GM18519 (cell line): ENCODE measurements around the gene MBOAT1.

Source experiments
- ATAC-seq: cut with Tn5 transposase; IDR thresholded peaks from one replicate; pipeline ENCODE4 v1.9.1; 2021; ENCODE audit warnings: mild to moderate bottlenecking, moderate library complexity; ENCODE audit not compliant: unreplicated experiment, low FRiP score

Gene MBOAT1

DNA sequence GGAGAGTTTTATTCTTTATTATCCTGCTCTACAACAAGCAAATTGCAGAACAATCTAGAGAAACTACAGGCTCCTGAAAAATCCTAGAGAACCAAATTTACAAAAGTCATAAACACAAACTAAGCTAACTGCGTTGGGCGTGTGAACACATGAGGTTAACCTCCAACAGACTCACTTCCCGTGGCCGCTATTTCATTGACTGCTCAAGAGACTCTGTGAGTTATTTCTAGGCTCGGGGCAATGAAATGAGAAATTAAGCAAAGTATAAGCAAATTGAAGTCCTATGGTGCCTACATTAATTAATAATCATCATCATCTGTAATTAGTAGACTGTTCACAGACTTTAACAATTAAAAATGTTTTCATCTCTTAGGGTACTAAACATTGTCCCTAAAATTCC lies 100.0 kb downstream of the MBOAT1 start:
- no peak for ATAC-seq

DNA sequence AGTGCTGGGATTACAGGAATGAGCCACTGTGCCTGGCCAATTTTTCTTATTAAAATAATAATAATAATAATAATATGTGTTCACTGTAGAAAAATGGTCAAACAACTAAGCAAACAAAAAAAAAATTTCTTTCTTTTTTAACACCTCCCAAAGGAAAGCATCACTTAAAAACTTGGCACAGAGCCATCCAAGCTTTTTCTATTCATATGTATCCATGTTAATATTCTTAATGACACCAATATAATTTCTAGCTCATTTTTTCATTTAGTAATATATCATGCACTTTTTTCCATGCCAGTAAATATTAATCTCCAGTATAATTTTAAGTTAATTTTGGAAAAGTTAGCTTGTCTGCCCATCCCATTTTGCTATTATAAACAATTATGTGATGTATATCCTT lies 101.8 kb downstream of the MBOAT1 start:
- no peak for ATAC-seq

DNA sequence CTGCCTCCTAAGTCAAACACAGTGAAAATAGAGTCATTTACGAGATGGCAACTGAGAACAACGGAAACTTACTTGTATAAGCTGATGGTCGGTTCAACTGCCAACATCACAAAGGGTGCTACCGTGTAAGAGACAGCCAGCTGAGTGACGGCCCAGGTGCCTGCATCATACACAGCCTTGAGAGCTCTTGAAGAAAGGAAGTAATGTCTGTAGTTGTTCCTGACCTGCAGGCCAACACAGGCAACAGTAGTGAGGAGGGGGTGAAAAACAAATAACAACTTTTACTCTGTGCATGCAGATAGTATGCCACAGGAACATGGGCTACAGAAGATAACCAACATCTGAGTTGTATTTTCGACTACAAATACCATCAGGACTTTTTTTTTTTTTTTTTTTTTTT lies 102.7 kb downstream of the MBOAT1 start:
- ATAC-seq: no peak

DNA sequence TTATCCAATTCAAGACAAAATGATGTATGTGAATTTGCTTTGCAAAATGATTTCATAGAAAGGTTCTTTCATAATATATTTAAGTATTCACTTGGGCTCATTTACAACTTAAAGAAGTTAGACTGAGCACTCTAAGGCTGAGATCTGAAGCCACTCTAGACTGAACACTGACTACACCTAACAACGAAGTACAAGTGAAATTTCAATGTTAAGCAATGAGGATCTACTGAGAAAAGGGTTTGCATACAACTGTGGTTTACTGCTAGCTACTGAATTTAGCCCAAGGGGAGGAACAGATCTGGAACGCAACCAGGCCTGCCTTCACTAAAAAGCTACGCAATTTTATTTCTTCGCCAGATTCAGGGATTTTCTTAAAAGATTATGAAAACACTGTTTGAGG lies 106.4 kb downstream of the MBOAT1 start:
- ATAC-seq: no peak

DNA sequence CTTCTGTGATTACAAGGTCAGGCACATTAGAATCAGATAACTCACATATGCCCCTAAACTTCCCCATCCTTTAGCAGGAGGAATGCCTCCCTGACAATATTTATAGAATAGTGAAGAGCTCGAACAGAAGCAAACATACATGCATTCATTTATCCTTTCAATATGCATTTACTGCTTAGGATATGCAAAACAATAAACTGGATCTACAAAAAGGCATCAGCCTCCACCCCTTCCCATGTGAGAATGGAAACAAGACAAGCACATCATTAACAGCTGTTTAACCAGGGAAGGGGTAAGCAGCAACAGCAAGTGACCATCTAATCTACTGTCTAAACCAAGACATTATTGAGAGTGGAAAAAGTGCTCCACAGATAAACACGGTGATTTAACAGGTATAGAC lies 107.6 kb downstream of the MBOAT1 start:
- ATAC-seq: no peak

DNA sequence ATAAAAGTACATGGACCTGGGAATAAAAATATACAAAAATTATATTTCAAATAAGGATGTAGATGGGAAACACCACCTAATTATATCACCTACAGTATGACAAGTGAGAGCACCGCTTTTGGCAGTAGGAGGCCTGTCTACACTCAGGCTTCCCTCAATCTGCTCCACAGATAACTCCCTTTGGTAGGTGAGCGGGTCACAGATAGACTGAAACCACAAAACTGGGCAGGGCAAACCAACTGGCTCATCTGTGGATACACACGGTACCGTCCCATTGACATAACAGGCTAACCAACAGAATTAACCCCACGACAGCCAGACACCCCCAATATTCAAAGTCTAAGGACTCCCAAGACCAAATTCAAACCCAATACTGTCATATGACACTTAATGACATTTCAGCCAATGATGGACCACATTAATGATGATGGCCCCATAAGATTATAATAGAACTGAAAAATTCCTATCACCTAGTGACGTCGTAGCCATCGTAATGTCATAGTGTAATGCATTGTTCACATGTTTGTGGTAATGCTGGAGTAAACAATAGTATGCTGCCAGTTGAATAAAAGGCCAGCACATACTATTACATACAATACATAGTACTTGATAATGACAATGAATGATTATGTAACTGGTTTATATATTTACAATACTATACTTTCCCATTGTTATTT lies 109.7 kb downstream of the MBOAT1 start:
- no peak for ATAC-seq

DNA sequence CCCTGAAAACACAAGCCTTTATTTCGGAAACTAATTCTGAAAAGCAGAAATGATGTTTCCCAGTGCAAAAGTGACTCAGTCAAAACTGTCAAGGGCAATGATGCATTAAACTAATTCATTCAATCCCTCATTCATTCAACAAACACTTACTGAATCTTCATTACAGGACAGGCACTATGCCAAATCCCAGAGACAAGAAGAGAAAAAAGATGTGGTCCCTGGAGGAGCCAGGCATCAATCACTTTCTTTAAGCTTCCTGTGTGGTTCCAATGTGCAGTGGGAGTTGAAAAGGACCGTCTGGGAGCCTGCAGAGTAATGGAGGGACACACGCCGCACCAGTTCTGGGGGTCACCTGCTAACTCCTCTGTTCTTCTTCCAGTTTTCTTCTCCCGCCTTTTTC lies 113.1 kb downstream of the MBOAT1 start:
- ATAC-seq: no peak

DNA sequence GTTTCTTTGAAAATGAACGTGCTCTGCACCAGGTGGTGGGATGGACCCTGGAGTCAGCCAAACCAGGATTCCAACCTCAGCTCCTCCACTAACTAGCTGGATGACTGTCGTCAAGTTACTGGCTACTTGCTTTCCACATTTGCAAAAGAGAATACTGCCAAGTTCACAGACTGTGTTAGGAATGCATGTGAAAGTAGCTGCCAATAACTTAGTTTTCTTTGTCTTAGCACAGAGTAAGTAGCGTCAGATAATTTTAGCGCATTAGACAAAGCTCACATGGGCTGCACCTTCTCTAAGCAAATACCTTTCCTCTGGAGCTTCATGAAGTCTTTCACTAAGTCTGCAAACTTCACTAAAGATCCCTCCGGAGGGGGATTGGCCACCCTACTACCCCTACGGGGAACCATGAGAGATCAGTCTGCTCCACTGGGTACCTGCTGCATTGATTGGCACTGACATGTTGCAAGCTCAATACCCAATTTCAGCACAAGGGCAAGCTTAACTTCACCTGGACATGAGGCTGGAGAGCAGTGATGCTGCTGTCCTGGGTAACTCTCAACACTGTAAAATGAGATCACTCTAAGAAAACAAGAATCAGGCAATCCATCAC lies 113.9 kb downstream of the MBOAT1 start:
- no peak for ATAC-seq

DNA sequence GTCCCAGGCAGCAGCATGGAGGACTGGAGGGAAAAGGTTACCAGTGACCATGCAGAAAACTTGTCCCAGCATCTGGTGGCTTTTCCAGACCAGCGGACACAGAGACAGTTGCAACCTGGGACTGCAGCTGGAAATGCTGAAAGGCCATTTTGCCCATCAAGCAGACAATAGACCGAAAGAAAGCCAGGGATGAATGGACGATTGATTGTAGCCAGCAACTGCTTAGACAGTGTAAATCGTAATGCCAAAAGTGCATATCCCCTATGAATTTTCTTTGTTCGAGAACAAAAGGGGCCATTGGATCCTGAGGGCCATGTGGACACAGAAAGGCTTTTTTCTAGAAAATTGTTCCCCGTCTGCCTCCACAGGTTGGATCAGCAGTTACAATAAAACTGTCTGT lies 115.7 kb downstream of the MBOAT1 start:
- no peak for ATAC-seq

DNA sequence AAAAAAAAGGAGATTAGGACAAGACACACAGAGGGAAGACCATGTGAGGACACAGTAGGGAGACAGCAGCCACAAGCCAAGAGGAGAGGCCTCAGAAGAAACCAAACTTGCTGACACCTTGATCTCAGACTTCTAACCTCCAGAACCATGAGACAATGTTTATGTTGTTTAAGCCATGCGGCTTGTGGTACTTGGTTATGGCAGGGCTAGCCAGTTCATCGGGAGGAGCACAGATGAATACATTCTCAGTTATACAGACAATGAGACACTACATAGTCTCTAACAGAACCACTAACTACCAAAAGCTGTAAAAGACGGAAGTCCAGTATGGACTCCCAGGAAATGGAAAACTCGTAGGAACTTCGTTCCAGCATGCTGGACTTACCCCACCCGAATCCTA lies 116.8 kb downstream of the MBOAT1 start:
- ATAC-seq: no peak

DNA sequence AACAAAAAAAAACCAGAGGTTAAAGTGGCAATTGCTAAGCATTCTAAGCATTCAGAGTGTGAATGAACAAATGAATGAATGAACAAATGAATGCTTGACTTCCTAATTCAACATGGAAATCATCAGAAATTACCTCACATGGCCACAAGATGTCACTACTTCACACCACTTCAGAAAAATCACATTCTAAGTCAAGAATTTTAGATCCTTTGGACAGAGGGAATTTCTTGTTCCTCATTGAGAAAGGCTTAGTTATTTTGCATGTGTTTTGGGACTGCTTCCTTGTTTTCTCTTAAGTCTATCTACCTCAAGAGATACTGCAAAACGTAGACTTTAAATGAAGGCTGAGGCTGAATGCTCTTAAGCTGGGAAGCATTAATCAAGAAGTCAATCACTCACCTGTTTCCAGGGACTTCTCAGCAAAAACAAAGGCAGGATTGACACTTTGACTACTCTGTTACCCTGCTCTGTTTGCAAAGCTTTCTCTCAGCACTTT lies 120.2 kb downstream of the MBOAT1 start:
- ATAC-seq: peak; percentile 55

DNA sequence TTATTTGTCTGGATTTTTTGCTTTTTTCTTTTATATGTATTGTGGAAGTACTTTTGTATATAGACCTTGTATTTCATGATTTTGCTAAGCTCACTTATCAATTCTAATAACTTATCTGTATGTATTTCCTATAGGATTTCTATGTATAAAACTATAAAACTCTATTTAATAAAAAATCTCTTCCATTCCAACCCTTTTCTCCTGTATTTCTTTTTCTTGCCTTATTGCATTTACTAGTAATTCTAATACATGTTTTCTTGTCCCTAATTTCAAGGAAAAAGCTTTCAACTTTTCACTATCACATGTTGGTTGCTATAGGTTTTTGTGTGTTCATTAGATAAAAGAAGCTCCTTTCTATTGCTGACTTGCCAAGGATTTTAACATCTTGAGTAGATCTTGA lies 125.3 kb downstream of the MBOAT1 start:
- ATAC-seq: no peak

DNA sequence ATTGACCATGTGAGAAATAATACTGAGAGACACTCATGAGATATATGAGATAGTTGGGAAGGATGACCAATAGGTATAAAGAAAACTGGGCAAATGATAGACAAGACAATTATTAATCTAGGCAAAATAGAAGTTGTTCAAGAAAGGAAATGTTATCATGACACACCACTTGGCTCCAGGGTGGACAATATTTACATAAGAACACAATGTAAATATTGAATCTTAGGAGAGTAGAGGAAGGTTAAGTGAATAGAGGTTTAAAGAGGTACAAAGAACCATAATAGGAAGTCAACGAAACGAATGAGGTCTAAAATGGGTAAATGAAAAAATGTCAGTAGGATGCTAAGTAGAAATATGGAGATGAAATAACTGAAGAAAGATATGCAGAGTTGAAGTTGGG lies 126.5 kb downstream of the MBOAT1 start:
- no peak for ATAC-seq

DNA sequence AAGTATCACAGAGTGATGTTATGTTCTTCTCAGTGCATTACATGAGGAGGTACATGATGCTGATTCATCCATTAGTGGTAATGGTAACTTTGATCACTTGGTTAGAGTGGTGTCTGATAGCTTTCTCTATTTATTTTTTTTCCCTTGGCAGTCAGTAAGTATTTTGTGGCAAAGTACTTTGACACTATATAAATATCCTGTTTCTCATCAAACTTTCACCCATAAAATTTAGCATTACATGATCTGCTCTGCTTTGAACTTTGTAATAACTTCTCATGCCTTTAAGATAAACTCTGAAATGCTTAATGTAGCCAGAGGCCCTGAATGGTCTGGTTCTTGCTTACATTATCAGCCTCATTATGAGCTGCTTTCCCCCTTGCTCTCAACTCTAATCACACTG lies 127.9 kb downstream of the MBOAT1 start:
- no peak for ATAC-seq

DNA sequence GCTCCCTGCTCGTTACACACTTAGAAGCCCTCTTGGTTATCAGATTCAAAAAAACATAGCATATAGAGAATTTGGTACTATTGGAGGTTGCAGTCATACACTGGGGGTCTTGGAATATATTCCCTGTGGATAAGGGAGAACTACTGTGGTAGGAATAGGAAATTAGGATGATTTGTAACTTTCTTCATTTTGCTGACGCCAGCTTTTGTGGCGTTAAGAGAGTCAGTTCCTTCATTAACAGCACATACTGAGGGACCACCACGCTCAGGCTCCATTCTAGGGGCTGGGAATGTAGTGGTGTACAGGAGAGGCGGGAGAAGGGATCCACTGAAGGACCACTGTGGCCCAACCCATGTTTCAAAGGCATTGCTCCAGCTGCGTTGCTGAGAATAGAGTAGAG lies 140.3 kb downstream of the MBOAT1 start:
- no peak for ATAC-seq

DNA sequence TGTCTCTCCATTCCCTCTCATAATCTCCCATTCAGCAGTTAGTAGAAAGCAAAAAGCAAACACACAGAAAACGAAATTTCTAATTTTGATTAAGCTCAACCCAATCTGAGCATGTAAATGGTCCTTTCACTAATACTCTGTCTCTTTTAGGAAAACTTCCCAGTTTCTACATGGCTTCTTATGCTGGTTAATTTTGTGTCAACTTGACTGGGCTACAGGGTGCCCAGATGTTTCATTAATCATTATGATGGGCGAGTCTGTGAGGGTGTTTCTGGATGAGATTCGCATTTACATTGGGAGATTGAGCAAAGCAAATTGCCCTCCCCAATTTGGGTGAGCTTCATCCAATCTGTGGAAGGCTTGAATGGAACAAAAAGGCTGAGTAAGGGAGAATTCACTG lies 142.2 kb downstream of the MBOAT1 start:
- ATAC-seq: no peak

DNA sequence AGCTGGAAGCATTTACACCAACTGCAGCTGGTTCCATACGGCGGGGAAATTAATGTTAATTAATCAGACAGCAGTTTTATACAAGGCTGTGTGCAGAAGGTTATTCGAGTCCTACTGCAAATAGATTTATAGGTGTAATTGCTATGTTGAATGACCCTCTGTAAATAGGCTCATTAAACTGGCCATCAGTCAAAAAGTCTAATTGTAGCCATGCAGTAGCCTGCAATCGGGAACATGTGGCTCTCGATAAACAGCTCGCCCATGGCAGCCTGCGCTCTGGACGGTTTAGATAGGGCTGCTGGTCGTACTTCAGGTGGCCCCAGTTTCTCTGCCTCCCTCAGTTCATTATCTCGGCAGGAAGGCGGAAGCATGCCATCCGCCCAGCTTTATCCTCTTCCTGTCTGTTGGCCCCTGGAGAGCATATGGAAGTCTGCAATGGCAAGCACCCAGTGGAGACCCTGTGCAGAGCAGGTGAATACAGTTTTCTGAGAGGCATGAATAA lies 143.2 kb downstream of the MBOAT1 start:
- no peak for ATAC-seq

DNA sequence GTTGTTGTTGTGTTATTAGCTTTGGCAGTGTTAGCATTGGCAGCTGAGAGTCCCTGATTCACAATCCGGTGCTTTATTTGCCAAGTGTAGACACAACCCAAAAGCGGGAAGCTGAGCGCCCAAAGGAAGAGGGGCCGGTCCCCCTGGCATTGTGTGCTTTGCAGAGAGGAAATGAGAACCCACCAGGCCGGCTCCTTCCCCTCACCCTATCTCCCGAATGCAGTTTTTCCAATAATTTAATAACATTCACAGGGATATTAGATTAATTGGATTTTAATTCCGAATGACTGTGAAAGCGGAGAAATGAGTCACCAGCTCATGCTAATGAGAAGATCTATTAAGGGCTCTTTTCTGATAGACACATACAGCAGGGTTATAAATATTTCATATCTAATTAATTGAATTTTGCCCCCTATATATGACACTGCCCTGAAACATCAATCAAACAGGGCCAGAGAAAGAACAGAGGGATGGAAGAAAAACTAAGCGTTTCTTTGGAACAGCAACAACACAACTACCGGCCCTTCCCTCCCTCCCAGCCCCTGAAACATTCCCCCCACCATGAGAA lies 143.8 kb downstream of the MBOAT1 start:
- no peak for ATAC-seq

DNA sequence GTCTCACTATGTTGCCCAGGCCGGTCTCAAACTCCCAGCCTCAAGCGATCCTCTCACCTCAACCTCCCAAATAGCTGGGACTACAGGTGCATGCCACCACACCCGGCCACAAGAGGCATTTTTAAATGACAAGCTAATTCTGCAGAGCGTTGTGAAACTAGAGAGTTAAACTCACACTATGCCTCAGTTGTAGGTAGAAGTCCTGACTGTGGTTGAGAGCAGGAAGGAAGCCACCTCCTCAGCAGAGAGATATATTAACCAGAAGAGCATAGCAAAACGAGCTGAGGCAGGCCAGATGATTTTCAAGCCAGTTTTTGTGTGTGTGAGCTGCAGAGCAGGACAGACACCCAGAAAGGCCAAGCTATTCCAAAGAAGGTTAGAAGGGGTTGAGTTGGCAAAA lies 150.3 kb downstream of the MBOAT1 start:
- ATAC-seq: no peak

DNA sequence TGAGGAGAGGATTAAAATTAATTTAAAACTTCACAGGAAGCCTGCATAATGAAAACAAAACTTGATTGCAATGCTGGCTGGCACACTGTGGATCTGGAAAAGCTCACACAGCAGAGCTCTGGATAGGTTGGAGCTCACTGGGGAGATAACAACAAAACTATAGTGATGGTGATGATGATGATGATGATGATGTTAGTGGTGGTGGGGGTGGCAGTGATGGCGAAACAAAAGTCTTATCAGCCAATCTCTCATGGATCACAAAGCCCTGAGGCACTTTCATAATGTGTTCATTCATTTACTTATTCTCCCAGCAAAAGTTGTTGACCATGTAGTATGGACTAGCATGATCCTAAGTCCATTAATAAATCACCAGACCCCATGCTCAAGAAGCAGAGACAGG lies 152.0 kb downstream of the MBOAT1 start:
- no peak for ATAC-seq

DNA sequence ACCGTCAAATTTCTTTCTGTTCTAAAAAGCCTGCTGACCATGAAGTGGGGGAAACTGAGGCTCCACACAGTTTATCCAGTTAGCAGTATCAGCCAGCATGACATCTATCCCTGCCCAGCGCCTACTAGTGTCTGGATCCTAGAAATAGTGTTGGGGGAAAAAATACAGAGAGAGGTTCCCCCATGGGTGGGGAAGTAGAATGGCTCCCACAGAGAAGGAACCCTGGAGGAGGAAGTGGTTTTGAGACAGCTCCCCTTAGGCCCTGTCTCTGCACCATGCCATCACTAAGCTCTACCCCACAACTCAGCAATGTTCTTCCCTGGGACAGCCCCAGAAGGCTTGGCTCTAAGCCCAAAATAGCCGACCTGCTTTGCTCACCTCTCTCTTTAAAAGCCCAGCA lies 153.4 kb downstream of the MBOAT1 start:
- no peak for ATAC-seq
